ENCODE results near the gene ADGRA1.

Gene ADGRA1

DNA sequence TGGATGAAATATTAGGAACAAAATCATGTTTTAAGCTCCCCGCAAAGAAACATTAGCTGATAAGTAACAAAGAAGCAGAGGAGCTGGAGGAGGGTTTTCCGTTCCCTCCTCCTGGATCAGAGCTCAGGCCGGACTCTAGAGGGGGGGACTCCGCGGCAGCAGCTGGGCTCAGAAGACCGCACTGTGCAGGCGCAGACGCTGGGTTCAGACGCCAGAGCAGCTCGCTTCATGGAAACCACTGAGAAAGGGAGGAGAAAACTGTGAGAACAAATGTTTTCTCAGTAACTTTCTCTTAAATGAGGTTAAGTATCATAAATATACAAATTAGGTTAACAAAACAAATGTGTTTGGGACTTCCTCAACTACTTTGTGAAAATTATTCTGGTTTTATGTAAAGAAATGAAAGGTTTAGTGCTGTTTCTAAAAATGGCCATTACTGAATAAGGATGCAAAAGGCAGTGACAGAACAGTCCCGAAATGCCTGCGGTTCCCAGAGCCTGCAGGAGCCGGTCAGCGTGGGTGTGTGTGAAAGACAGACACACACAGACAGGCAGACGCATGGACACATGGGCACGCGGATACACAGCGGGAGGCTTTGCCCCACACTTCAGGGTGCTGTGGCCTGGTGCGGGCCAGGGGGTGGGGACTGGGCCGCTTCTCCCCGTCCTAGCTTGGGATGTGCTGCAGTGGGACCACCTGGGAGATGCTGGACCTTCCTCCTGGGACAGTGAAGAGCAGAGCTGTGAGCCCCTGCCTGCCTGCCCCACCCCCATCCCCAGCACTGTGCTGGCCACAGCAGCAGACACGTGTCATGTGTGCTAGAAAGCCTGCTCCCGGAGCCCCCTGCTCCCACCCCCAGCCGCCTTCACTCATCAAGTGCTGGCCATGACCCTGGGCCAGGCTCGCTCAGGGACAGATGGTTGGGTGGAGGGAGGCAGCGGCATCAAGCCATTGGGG, 20.3 kb upstream of the ADGRA1 start:
- H3K27me3 ChIP-seq (ENCODE audit: insufficient read depth, low read length): no peaks in the 10 kb centered on the region
- WGBS: 89% methylated on average over 26 of the region's 26 CpGs
- H3K4me1 ChIP-seq (ENCODE audit: insufficient read depth, low read length): no peaks in the 10 kb centered on the region
- no peak overlapping the region for H3K4me3 ChIP-seq (ENCODE audit: low read length)
- no peaks in the 10 kb centered on the region for H3K36me3 ChIP-seq (ENCODE audit: insufficient read depth, low read length)
- no peak overlapping the region for H3K9ac ChIP-seq (ENCODE audit: low read depth, low read length)
- no peaks in the 10 kb centered on the region for H3K9me3 ChIP-seq (ENCODE audit: insufficient read depth, low read depth, low read length)
- no peak overlapping the region for H3K27ac ChIP-seq (ENCODE audit: low read depth, low read length)

- no peak overlapping the region for H3K9ac ChIP-seq (ENCODE audit: low read depth, low read length)
- WGBS: 95% methylated on average over 24 of the region's 24 CpGs
- no peaks in the 10 kb centered on the region for H3K36me3 ChIP-seq (ENCODE audit: insufficient read depth, low read length)
- no peaks in the 10 kb centered on the region for H3K4me1 ChIP-seq (ENCODE audit: insufficient read depth, low read length)
- H3K27ac ChIP-seq (ENCODE audit: low read depth, low read length): no peak overlapping the region
- H3K9me3 ChIP-seq (ENCODE audit: insufficient read depth, low read depth, low read length): no peaks in the 10 kb centered on the region
- H3K4me3 ChIP-seq (ENCODE audit: low read length): no peak overlapping the region
- no peaks in the 10 kb centered on the region for H3K27me3 ChIP-seq (ENCODE audit: insufficient read depth, low read length)
These were observed 19.4 kb upstream of the ADGRA1 start for GRCh38 chr10:133068111-133069032.

DNA sequence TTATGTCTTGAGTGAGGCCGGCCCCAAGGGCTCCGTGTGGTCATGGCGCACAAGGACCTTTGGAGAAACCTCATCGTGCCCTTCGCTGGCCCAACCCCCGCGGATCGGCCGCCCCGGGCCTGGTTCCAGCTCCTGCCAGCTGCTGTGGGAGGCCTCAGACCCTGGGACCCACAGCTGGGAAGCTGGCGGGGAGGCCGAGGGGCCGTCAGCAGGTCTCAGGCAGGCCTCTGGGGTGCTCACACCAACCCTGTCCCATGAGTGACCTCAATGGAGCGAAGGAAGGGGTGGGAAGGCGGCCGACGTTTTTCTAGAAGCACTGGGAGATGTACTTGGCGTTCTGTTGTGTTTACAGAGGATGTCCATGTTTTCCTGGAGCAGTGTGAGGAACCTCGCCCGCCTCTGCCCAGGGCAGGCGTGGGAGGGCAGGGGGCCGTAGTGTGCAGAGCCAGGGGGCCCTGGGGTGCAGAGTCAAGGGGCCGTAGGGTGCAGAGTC, 18.6 kb upstream of the ADGRA1 start:
- Histone ChIP-seq H3K36me3 (ENCODE audit: insufficient read depth, low read length) (no peaks in the 10 kb centered on the region), H3K9me3 (ENCODE audit: insufficient read depth, low read depth, low read length) (no peaks in the 10 kb centered on the region), H3K4me1 (ENCODE audit: insufficient read depth, low read length) (no peaks in the 10 kb centered on the region), H3K9ac (ENCODE audit: low read depth, low read length) (no peak overlapping the region), H3K27me3 (ENCODE audit: insufficient read depth, low read length) (no peaks in the 10 kb centered on the region), H3K4me3 (ENCODE audit: low read length) (no peak overlapping the region), H3K27ac (ENCODE audit: low read depth, low read length) (no peak overlapping the region)
- 93% methylated on average over 23 of the region's 23 CpGs for WGBS

GRCh38 chr10:133070405-133070804, 17.3 kb upstream of the ADGRA1 start:
- Histone ChIP-seq H3K4me1 (ENCODE audit: insufficient read depth, low read length) (no peaks in the 10 kb centered on the region), H3K4me3 (ENCODE audit: low read length) (no peak overlapping the region), H3K36me3 (ENCODE audit: insufficient read depth, low read length) (no peaks in the 10 kb centered on the region), H3K9ac (ENCODE audit: low read depth, low read length) (no peak overlapping the region), H3K9me3 (ENCODE audit: insufficient read depth, low read depth, low read length) (no peaks in the 10 kb centered on the region), H3K27me3 (ENCODE audit: insufficient read depth, low read length) (no peaks in the 10 kb centered on the region), H3K27ac (ENCODE audit: low read depth, low read length) (no peak overlapping the region)
- 70% methylated on average over 16 of the region's 16 CpGs for WGBS

- H3K9ac ChIP-seq (ENCODE audit: low read depth, low read length): no peak overlapping the region
- H3K36me3 ChIP-seq (ENCODE audit: insufficient read depth, low read length): no peaks in the 10 kb centered on the region
- WGBS: 84% methylated on average over 21 of the region's 21 CpGs
- no peaks in the 10 kb centered on the region for H3K27me3 ChIP-seq (ENCODE audit: insufficient read depth, low read length)
- no peaks in the 10 kb centered on the region for H3K9me3 ChIP-seq (ENCODE audit: insufficient read depth, low read depth, low read length)
- H3K27ac ChIP-seq (ENCODE audit: low read depth, low read length): no peak overlapping the region
- H3K4me1 ChIP-seq (ENCODE audit: insufficient read depth, low read length): no peaks in the 10 kb centered on the region
- no peak overlapping the region for H3K4me3 ChIP-seq (ENCODE audit: low read length)
These were observed 16.9 kb upstream of the ADGRA1 start for GRCh38 chr10:133070810-133071209.

DNA sequence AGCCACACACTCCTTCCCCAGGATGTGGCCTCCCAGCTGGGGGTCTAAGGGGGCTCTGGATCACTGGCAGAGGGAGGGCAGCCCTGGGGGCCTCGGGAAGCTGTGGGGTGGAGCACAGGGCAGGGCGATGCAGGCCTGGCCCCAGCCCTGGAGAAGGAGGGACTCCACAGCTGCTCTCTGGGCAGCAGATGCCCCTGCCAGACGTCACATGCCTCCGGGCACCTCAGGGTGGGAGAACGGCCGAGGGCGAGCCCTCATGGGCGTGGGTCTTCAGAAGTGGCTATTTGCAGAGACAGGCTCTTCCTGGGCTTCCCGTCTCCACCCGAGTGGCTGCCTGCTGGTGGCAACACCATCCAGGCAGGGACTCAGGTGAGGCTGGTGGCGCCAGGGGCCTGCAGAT, 16.0 kb upstream of the ADGRA1 start:
- Histone ChIP-seq H3K4me1 (ENCODE audit: insufficient read depth, low read length) (no peaks in the 10 kb centered on the region), H3K9ac (ENCODE audit: low read depth, low read length) (no peak overlapping the region), H3K4me3 (ENCODE audit: low read length) (no peak overlapping the region), H3K27ac (ENCODE audit: low read depth, low read length) (no peak overlapping the region), H3K9me3 (ENCODE audit: insufficient read depth, low read depth, low read length) (no peaks in the 10 kb centered on the region), H3K27me3 (ENCODE audit: insufficient read depth, low read length) (no peaks in the 10 kb centered on the region), H3K36me3 (ENCODE audit: insufficient read depth, low read length) (no peaks in the 10 kb centered on the region)
- WGBS: 83% methylated on average over 11 of the region's 11 CpGs

- H3K4me1 ChIP-seq (ENCODE audit: insufficient read depth, low read length): no peaks in the 10 kb centered on the region
These were observed 15.5 kb upstream of the ADGRA1 start for GRCh38 chr10:133072196-133072595.

GRCh38 chr10:133072720-133073390, 14.9 kb upstream of the ADGRA1 start:
- WGBS: 90% methylated on average over 34 of the region's 34 CpGs
- H3K27me3 ChIP-seq (ENCODE audit: insufficient read depth, low read length): no peaks in the 10 kb centered on the region

More at GRCh38 chr10:133072196-133072595, 15.5 kb upstream of the ADGRA1 start:
- Histone ChIP-seq H3K9ac (ENCODE audit: low read depth, low read length) (no peak overlapping the region), H3K27ac (ENCODE audit: low read depth, low read length) (no peak overlapping the region), H3K4me3 (ENCODE audit: low read length) (no peak overlapping the region), H3K27me3 (ENCODE audit: insufficient read depth, low read length) (no peaks in the 10 kb centered on the region), H3K36me3 (ENCODE audit: insufficient read depth, low read length) (no peaks in the 10 kb centered on the region), H3K9me3 (ENCODE audit: insufficient read depth, low read depth, low read length) (no peaks in the 10 kb centered on the region)
- 51% methylated on average over 19 of the region's 19 CpGs for WGBS

GRCh38 chr10:133075346-133076137, 12.2 kb upstream of the ADGRA1 start:
- H3K27me3 ChIP-seq (ENCODE audit: insufficient read depth, low read length): no peaks in the 10 kb centered on the region
- no peaks in the 10 kb centered on the region for H3K9me3 ChIP-seq (ENCODE audit: insufficient read depth, low read depth, low read length)
- 93% methylated on average over 25 of the region's 25 CpGs for WGBS

More at GRCh38 chr10:133072720-133073390, 14.9 kb upstream of the ADGRA1 start:
- no peak overlapping the region for H3K9ac ChIP-seq (ENCODE audit: low read depth, low read length)
- no peaks in the 10 kb centered on the region for H3K4me1 ChIP-seq (ENCODE audit: insufficient read depth, low read length)
- H3K27ac ChIP-seq (ENCODE audit: low read depth, low read length): no peak overlapping the region
- no peak overlapping the region for H3K4me3 ChIP-seq (ENCODE audit: low read length)
- H3K9me3 ChIP-seq (ENCODE audit: insufficient read depth, low read depth, low read length): no peaks in the 10 kb centered on the region
- no peaks in the 10 kb centered on the region for H3K36me3 ChIP-seq (ENCODE audit: insufficient read depth, low read length)

More at GRCh38 chr10:133075346-133076137, 12.2 kb upstream of the ADGRA1 start:
- H3K4me3 ChIP-seq (ENCODE audit: low read length): no peak overlapping the region
- no peak overlapping the region for H3K9ac ChIP-seq (ENCODE audit: low read depth, low read length)
- no peaks in the 10 kb centered on the region for H3K36me3 ChIP-seq (ENCODE audit: insufficient read depth, low read length)
- H3K27ac ChIP-seq (ENCODE audit: low read depth, low read length): no peak overlapping the region
- H3K4me1 ChIP-seq (ENCODE audit: insufficient read depth, low read length): no peaks in the 10 kb centered on the region

Data from HUES64 (cell line).